ENCODE results near the gene MAP3K10. TPM values are rescaled to one million over a fixed set of nuclear protein-coding genes. Genes with fewer than 3 reads are reported as not detected.

MAP3K10 gene
- total RNA-seq, 1 donor from 2014 or later: 31.4 TPM

DNA sequence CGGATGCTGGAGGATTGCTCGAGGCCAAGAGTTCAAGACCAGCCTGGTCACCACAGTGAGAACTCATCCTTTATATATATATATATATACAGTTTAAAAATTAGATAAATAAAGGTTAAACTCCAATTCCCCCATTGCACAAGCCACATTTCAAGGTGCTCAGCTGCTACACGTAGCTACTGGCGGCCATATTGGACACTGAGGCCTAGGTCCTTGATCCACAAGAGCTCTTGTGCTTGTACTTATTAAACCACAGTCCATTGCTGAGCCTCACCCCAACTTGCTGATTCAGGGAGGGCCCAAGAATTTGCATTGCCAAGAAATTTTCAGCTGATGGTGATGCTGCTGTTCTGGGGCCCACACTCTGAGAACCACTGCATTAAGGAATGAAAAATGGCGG lies 17.4 kb downstream of the MAP3K10 start:
- Mint-ChIP-seq H3K36me3 (peaks cover 37% of the 10 kb centered on the region), H3K27ac (no peak overlapping the region), H3K4me3 (no peak overlapping the region), H3K4me1 (no peaks in the 10 kb centered on the region), H3K27me3 (ENCODE audit: low read depth) (no peaks in the 10 kb centered on the region), H3K9me3 (no peaks in the 10 kb centered on the region)
- no peak for DNase-seq (ENCODE audit: low spot score in 2 of 2, unreplicated experiment in 2 of 2)
- TF ChIP-seq, protein P1, sequence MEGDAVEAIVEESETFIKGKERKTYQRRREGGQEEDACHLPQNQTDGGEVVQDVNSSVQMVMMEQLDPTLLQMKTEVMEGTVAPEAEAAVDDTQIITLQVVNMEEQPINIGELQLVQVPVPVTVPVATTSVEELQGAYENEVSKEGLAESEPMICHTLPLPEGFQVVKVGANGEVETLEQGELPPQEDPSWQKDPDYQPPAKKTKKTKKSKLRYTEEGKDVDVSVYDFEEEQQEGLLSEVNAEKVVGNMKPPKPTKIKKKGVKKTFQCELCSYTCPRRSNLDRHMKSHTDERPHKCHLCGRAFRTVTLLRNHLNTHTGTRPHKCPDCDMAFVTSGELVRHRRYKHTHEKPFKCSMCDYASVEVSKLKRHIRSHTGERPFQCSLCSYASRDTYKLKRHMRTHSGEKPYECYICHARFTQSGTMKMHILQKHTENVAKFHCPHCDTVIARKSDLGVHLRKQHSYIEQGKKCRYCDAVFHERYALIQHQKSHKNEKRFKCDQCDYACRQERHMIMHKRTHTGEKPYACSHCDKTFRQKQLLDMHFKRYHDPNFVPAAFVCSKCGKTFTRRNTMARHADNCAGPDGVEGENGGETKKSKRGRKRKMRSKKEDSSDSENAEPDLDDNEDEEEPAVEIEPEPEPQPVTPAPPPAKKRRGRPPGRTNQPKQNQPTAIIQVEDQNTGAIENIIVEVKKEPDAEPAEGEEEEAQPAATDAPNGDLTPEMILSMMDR (IDR thresholded peaks at IDR 0.05; ENCODE audit: unreplicated experiment): no peak

DNA sequence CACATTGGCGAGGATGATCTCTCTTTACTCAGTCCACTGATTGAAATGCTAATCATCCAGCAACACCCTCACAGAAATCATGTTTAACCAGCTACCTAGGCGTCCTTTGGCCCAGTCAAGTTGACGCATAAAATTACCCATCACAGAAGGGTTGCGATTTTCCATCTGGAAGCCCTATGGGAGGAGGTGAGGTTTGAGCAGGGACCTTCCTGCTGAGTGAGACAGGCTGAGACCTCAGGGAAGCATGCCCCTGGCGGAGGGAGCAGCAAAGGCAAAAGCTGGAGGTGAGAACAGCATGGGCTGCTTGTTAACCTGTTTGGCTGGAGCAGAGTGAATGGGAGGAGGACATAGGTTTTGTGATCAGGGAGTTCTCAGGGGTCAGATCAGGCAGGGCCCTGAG lies 19.7 kb downstream of the MAP3K10 start:
- H3K36me3 Mint-ChIP-seq: peaks cover 30% of the 10 kb centered on the region
- H3K27ac Mint-ChIP-seq: no peak overlapping the region
- TF ChIP-seq, protein P1 (IDR thresholded peaks at IDR 0.05; ENCODE audit: unreplicated experiment): no peak
- no peaks in the 10 kb centered on the region for H3K4me1 Mint-ChIP-seq
- H3K27me3 Mint-ChIP-seq (ENCODE audit: low read depth): peaks cover 3% of the 10 kb centered on the region
- H3K4me3 Mint-ChIP-seq: no peak overlapping the region
- no peak for DNase-seq (ENCODE audit: low spot score in 2 of 2, unreplicated experiment in 2 of 2)
- no peaks in the 10 kb centered on the region for H3K9me3 Mint-ChIP-seq

DNA sequence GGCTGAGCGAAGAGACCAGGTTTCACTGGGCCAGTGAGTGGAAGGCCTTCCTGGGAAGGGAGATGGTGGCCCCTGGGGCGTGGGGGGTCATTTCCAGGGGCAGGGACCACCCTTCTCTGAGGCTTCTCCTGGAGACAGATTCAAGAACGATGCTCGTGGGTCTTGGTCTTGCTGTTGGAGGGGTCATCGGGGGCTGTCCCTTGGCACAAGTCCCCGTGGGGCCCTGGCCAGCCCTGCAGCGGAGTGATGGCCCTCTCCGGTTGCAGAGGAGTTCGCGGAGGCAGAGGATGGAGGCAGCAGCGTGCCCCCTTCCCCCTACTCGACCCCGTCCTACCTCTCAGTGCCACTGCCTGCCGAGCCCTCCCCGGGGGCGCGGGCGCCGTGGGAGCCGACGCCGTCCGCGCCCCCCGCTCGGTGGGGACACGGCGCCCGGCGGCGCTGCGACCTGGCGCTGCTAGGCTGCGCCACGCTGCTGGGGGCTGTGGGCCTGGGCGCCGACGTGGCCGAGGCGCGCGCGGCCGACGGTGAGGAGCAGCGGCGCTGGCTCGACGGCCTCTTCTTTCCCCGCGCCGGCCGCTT lies 22.1 kb downstream of the MAP3K10 start:
- H3K4me3 Mint-ChIP-seq: no peak overlapping the region
- H3K27me3 Mint-ChIP-seq (ENCODE audit: low read depth): peaks cover 24% of the 10 kb centered on the region
- H3K9me3 Mint-ChIP-seq: no peaks in the 10 kb centered on the region
- TF ChIP-seq, protein P1 (IDR thresholded peaks at IDR 0.05; ENCODE audit: unreplicated experiment): no peak
- H3K4me1 Mint-ChIP-seq: peaks cover 4% of the 10 kb centered on the region
- H3K36me3 Mint-ChIP-seq: peaks cover 25% of the 10 kb centered on the region
- no peak overlapping the region for H3K27ac Mint-ChIP-seq
- no peak for DNase-seq (ENCODE audit: low spot score in 2 of 2, unreplicated experiment in 2 of 2)

DNA sequence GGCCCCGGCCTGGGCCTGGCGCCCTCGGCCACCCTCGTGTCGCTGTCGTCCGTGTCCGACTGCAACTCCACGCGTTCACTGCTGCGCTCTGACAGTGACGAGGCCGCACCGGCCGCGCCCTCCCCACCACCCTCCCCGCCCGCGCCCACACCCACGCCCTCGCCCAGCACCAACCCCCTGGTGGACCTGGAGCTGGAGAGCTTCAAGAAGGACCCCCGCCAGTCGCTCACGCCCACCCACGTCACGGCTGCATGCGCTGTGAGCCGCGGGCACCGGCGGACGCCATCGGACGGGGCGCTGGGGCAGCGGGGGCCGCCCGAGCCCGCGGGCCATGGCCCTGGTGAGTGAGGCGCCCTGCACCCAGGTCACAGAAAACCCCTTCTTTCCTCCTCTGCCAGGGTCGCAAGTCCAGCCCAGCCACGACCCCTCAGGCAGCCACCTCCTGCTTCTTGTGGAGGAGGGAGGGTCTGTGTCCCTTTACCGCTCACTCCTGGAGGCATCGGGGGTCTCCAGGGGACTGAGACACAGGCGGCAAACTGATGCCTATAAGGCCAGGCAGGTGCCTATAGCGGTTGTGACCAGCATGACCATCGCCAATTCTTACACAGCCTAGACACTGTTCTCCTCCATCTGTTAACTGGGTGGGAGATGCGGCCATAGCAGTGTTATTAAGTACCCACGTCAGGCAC lies 22.8 kb downstream of the MAP3K10 start:
- Mint-ChIP-seq H3K27ac (no peak overlapping the region), H3K9me3 (no peaks in the 10 kb centered on the region), H3K27me3 (ENCODE audit: low read depth) (peaks cover 31% of the 10 kb centered on the region), H3K4me3 (no peak overlapping the region), H3K36me3 (peaks cover 20% of the 10 kb centered on the region), H3K4me1 (peaks cover 4% of the 10 kb centered on the region)
- TF ChIP-seq, protein P1 (IDR thresholded peaks at IDR 0.05; ENCODE audit: unreplicated experiment): no peak
- DNase-seq (ENCODE audit: low spot score in 2 of 2, unreplicated experiment in 2 of 2): no peak

DNA sequence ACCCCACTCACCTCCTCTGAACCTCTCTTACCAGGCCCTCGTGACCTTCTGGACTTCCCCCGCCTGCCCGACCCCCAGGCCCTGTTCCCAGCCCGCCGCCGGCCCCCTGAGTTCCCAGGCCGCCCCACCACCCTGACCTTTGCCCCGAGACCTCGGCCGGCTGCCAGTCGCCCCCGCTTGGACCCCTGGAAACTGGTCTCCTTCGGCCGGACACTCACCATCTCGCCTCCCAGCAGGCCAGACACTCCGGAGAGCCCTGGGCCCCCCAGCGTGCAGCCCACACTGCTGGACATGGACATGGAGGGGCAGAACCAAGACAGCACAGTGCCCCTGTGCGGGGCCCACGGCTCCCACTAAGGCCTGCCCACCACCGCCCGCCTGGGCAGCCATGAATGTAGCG lies 23.7 kb downstream of the MAP3K10 start:
- peaks cover 40% of the 10 kb centered on the region for H3K27me3 Mint-ChIP-seq (ENCODE audit: low read depth)
- TF ChIP-seq, protein P1 (IDR thresholded peaks at IDR 0.05; ENCODE audit: unreplicated experiment): no peak

More for the DNA sequence above, 23.7 kb downstream of the MAP3K10 start:
- Mint-ChIP-seq H3K4me3 (no peak overlapping the region), H3K4me1 (peaks cover 4% of the 10 kb centered on the region), H3K36me3 (peaks cover 18% of the 10 kb centered on the region), H3K27ac (no peak overlapping the region), H3K9me3 (no peaks in the 10 kb centered on the region)
- no peak for DNase-seq (ENCODE audit: low spot score in 2 of 2, unreplicated experiment in 2 of 2)
